Uterus (tissue), 4 donors: ENCODE data around the gene CLCF1. TPM values are rescaled to one million over a fixed set of nuclear protein-coding genes. Genes with fewer than 3 reads are reported as not detected.
"Not testable (repeated sequence)": the region's sequence is repeated elsewhere in the genome, so short reads cannot be mapped to it uniquely, and the experiment has no call there.

Experiments
- DNase-seq, 2 donors: peaks; one replicate each; pipeline ENCODE4 v3.0.0-alpha.2; 2019 to 2020
- H3K27ac ChIP-seq, 2 donors: fragments of 200-600 bp; sonication (generic); 1 replicate in 1 of 2; 2 replicates in 1 of 2; pipeline ENCODE4 v1.5.1; 2016 to 2018
- H3K27me3 ChIP-seq, 2 donors: fragments of 200-600 bp; sonication (generic); one replicate each; pipeline ENCODE4 v1.5.1; 2018 to 2019; ENCODE audit warnings: control low read depth in 1 of 2
- H3K36me3 ChIP-seq, 2 donors: fragments of 200-600 bp; sonication (generic); one replicate each; pipeline ENCODE4 v1.5.1; 2019; ENCODE audit warnings: control low read depth in 1 of 2
- H3K4me1 ChIP-seq, 2 donors: fragments of 200-600 bp; sonication (generic); one replicate each; pipeline ENCODE4 v1.5.1; 2018 to 2019; ENCODE audit warnings: control low read depth in 1 of 2
- H3K4me3 ChIP-seq, 2 donors: fragments of 200-600 bp; sonication (generic); 1 replicate in 1 of 2; 2 replicates in 1 of 2; pipeline ENCODE4 v1.5.1; 2018 to 2019; ENCODE audit warnings: mild to moderate bottlenecking in 1 of 2
- H3K9me3 ChIP-seq, 2 donors: fragments of 200-600 bp; sonication (generic); one replicate each; pipeline ENCODE4 v1.5.1; 2019; ENCODE audit warnings: control low read depth in 1 of 2
- CTCF ChIP-seq, 4 experiments: fragments of 200-600 bp in 2 of 4; fragments of 450-650 bp in 2 of 4; sonication (generic) in 2 of 4; IDR thresholded peaks; one replicate each; pipeline ENCODE4 v1.5.1; 2016 to 2019; ENCODE audit warnings: antibody characterized with exemption in 4 of 4, mild to moderate bottlenecking in 2 of 4, moderate library complexity in 1 of 4
- POLR2A ChIP-seq, 2 donors: fragments of 450-650 bp; IDR thresholded peaks; one replicate each; pipeline ENCODE4 v1.6.1; 2016; ENCODE audit warnings: antibody characterized with exemption in 2 of 2, mild to moderate bottlenecking in 1 of 2, moderate library complexity in 1 of 2
- intact Hi-C: fragments of 100-400 bp; cut with DNase I; formaldehyde crosslinking; loops from one replicate; pipeline ENCODE4 v1.15.1; 2023; ENCODE audit warnings: low total_unique reads
- total RNA-seq, 4 donors: library from RNA; depleted of rRNA in 3 of 4; stranded (reverse); fragments of >200 nt in 3 of 4; gene quantifications; one replicate each; pipeline versions ENCODE4 v1.1.0 to v1.2.4, GENCODE V29; 2014 to 2023
- donor health status: DM: yes; HTN: yes; CAD: no.

CLCF1 gene
- total RNA-seq, 4 donors from 2014 or later: 0.77 to 19.3 (median 7.4) TPM

- Histone ChIP-seq H3K27ac (no peak overlapping the region), H3K9me3 (no peaks in the 10 kb centered on the region), H3K36me3 (no peaks in the 10 kb centered on the region), H3K4me1 (peaks cover 0 to 6% of the 10 kb centered on the region in 2 donors), H3K27me3 (no peaks in the 10 kb centered on the region), H3K4me3 (no peak overlapping the region)
- intact Hi-C loops: no loop called here
- DNase-seq: no peak
- no peak for TF ChIP-seq POLR2A (IDR thresholded peaks at IDR 0.05)
- no peak for TF ChIP-seq CTCF (IDR thresholded peaks at IDR 0.05)
These were observed 52.0 kb downstream of the CLCF1 start for GRCh38 chr11:67321313-67321871.

- DNase-seq: no peak
- Histone ChIP-seq H3K4me1 (peaks cover 0 to 6% of the 10 kb centered on the region in 2 donors), H3K4me3 (no peak overlapping the region), H3K36me3 (no peaks in the 10 kb centered on the region), H3K27ac (no peak overlapping the region), H3K9me3 (no peaks in the 10 kb centered on the region), H3K27me3 (no peaks in the 10 kb centered on the region)
- no peak for TF ChIP-seq CTCF (IDR thresholded peaks at IDR 0.05)
- no peak for TF ChIP-seq POLR2A (IDR thresholded peaks at IDR 0.05)
- intact Hi-C loops: no loop called here
These were observed 52.7 kb downstream of the CLCF1 start for GRCh38 chr11:67320691-67321090.

- Histone ChIP-seq H3K36me3 (no peaks in the 10 kb centered on the region), H3K4me1 (peaks cover 0 to 6% of the 10 kb centered on the region in 2 donors), H3K27me3 (no peaks in the 10 kb centered on the region), H3K27ac (no peak overlapping the region), H3K9me3 (no peaks in the 10 kb centered on the region), H3K4me3 (no peak overlapping the region)
- no peak for TF ChIP-seq CTCF (IDR thresholded peaks at IDR 0.05)
- TF ChIP-seq POLR2A (IDR thresholded peaks at IDR 0.05): no peak
- intact Hi-C loops: no loop called here
- DNase-seq: no peak
These were observed 53.4 kb downstream of the CLCF1 start for GRCh38 chr11:67320011-67320410.

- not testable (repeated sequence) for H3K4me1 ChIP-seq, H3K27ac ChIP-seq, H3K9me3 ChIP-seq, H3K27me3 ChIP-seq, H3K36me3 ChIP-seq, DNase-seq
- intact Hi-C loops: loop anchor here (5.0 kb wide), 1 partner anchor 52 kb away; the partner anchor contains the start of gene GRK2
- peak overlapping the region; percentile 57 to 89 for H3K4me3 ChIP-seq
These were observed 54.5 kb downstream of the CLCF1 start for GRCh38 chr11:67318876-67319275.

- H3K36me3 ChIP-seq: no peaks in the 10 kb centered on the region
- H3K4me1 ChIP-seq: peaks cover 0 to 6% of the 10 kb centered on the region in 2 donors
- intact Hi-C loops: loop anchor here (5.0 kb wide), 1 partner anchor 51 kb away; the partner anchor contains the start of gene GRK2
- peak overlapping the region; percentile 91 to 99 for H3K27ac ChIP-seq
- H3K27me3 ChIP-seq: no peaks in the 10 kb centered on the region
- no peak for TF ChIP-seq CTCF (IDR thresholded peaks at IDR 0.05)
- TF ChIP-seq POLR2A (IDR thresholded peaks at IDR 0.05): peak in 1 of 2 donors; percentile 6
- H3K9me3 ChIP-seq: no peaks in the 10 kb centered on the region
- no peak for DNase-seq
- H3K4me3 ChIP-seq: peak overlapping the region; percentile 57 to 89
These were observed 55.4 kb downstream of the CLCF1 start for GRCh38 chr11:67317888-67318555.
